SW480 (cell line): ENCODE results near the gene WDR20.
A peak's percentile ranks its signal among the peaks of the same experiment; 100 is the strongest.
"Not testable (repeated sequence)": the region's sequence is repeated elsewhere in the genome, so short reads cannot be mapped to it uniquely, and the experiment has no call there.

Source experiments
- DNase-seq: peaks from one replicate; pipeline ENCODE4 v3.0.0-alpha.2; 2016; ENCODE audit warnings: low spot score

WDR20 gene

GRCh38 chr14:102139286-102140026 is at the start of gene WDR20:
TSS of gene WDR20 (plus strand) at chr14:102139897. CDS start at chr14:102139924, 27 bp downstream.
- DNase-seq, result peak; percentile 98

- DNase-seq, result no peak
Observed at GRCh38 chr14:102090713-102091112, 49.0 kb upstream of the WDR20 start.

- DNase-seq, result no peak
Observed at GRCh38 chr14:102092806-102093205, 46.9 kb upstream of the WDR20 start.

GRCh38 chr14:102094101-102094500 is 45.6 kb upstream of the WDR20 start:
- no peak for DNase-seq

- no peak for DNase-seq
Observed at GRCh38 chr14:102095231-102095870, 44.3 kb upstream of the WDR20 start.

GRCh38 chr14:102095871-102096568 is 43.7 kb upstream of the WDR20 start:
- DNase-seq, result no peak

- peak; percentile 67 for DNase-seq
Observed at GRCh38 chr14:102096569-102097188, 43.0 kb upstream of the WDR20 start.

- DNase-seq, result no peak
Observed at GRCh38 chr14:102097441-102098135, 42.1 kb upstream of the WDR20 start.

- DNase-seq, result no peak
Observed at GRCh38 chr14:102103062-102103695, 36.5 kb upstream of the WDR20 start.

GRCh38 chr14:102105369-102105768 is 34.3 kb upstream of the WDR20 start:
- DNase-seq, result no peak

- DNase-seq, result not testable (repeated sequence)
Observed at GRCh38 chr14:102109332-102109731, 30.4 kb upstream of the WDR20 start.

GRCh38 chr14:102111101-102111500 is 28.6 kb upstream of the WDR20 start:
- DNase-seq, result no peak

- DNase-seq, result no peak
Observed at GRCh38 chr14:102116361-102117180, 23.1 kb upstream of the WDR20 start.

- no peak for DNase-seq
Observed at GRCh38 chr14:102117852-102118251, 21.8 kb upstream of the WDR20 start.

- DNase-seq, result no peak
Observed at GRCh38 chr14:102120888-102121287, 18.8 kb upstream of the WDR20 start.

GRCh38 chr14:102121567-102121966 is 18.1 kb upstream of the WDR20 start:
- no peak for DNase-seq

GRCh38 chr14:102124419-102124818 is 15.3 kb upstream of the WDR20 start:
- no peak for DNase-seq

- DNase-seq, result no peak
Observed at GRCh38 chr14:102125546-102125945, 14.2 kb upstream of the WDR20 start.

GRCh38 chr14:102126807-102127455 is 12.8 kb upstream of the WDR20 start:
- DNase-seq, result no peak

GRCh38 chr14:102131741-102132140 is 8.0 kb upstream of the WDR20 start:
- DNase-seq, result no peak
